ENCODE results near the gene RNF223. TPM values are rescaled to one million over a fixed set of nuclear protein-coding genes. Genes with fewer than 3 reads are reported as not detected.

Gene RNF223
- total and polyA plus RNA-seq, 2 donors from 2014 or later, result 0.28 to 2.3 TPM

DNA sequence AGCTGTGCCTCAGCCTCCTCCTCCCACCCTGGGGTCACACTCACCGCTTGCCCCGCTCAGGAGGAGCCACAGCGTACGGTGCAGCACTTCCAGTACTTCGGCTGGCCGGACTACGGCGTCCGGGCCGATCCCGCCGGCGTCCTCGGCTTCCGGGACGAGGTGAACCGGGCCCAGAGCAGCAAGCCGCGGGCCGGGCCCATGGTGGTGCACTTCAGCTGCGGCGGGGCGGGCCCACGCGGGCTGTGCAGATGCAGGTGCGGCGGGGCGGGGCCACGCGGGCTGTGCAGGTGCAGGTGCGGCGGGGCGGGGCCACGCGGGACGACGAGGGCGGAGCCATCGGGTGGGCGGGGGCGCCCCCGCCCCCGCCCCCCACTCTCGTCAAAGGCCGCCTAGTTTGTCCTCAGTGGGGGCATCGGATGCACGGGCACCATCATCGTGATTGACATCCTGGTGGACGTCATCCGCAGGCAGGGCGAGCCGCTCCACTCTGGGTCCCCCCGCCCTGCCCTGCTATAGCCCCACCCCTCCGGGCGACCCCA lies 5.5 kb downstream of the RNF223 start:
- no peak for FAIRE-seq
- DNase-seq, result peak in 4 of 5 donors; percentile 47 to 91 (median 69)
- TF ChIP-seq, protein P1, sequence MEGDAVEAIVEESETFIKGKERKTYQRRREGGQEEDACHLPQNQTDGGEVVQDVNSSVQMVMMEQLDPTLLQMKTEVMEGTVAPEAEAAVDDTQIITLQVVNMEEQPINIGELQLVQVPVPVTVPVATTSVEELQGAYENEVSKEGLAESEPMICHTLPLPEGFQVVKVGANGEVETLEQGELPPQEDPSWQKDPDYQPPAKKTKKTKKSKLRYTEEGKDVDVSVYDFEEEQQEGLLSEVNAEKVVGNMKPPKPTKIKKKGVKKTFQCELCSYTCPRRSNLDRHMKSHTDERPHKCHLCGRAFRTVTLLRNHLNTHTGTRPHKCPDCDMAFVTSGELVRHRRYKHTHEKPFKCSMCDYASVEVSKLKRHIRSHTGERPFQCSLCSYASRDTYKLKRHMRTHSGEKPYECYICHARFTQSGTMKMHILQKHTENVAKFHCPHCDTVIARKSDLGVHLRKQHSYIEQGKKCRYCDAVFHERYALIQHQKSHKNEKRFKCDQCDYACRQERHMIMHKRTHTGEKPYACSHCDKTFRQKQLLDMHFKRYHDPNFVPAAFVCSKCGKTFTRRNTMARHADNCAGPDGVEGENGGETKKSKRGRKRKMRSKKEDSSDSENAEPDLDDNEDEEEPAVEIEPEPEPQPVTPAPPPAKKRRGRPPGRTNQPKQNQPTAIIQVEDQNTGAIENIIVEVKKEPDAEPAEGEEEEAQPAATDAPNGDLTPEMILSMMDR (IDR thresholded peaks at IDR 0.05; ENCODE audit: borderline replicate concordance, extremely low read depth, insufficient read depth), result no peak
- Histone ChIP-seq H3K9ac (ENCODE audit: low read length in 3 of 3) (no peak overlapping the region), H3K4me3 (ENCODE audit: low read length in 3 of 3) (no peak overlapping the region), H3K27ac (ENCODE audit: low read depth in 2 of 2, low read length in 2 of 2) (peak overlapping the region in 1 of 2 donors; percentile 47), H3K4me1 (ENCODE audit: control insufficient read depth in 2 of 3, insufficient read depth in 2 of 3, low read depth in 1 of 3, low read length in 3 of 3) (peaks cover 0 to 7% (median 0%) of the 10 kb centered on the region in 3 donors), H3K36me3 (ENCODE audit: control insufficient read depth in 2 of 3, insufficient read depth in 3 of 3, low read length in 3 of 3) (no peaks in the 10 kb centered on the region), H3K9me3 (ENCODE audit: control insufficient read depth in 2 of 3, insufficient read depth in 1 of 3, low read length in 3 of 3) (no peaks in the 10 kb centered on the region), H3K27me3 (ENCODE audit: control insufficient read depth, insufficient read depth, low read length) (peaks cover under 1% of the 10 kb centered on the region)
- intact Hi-C loops (cut with DNase I), result no loop called here

DNA sequence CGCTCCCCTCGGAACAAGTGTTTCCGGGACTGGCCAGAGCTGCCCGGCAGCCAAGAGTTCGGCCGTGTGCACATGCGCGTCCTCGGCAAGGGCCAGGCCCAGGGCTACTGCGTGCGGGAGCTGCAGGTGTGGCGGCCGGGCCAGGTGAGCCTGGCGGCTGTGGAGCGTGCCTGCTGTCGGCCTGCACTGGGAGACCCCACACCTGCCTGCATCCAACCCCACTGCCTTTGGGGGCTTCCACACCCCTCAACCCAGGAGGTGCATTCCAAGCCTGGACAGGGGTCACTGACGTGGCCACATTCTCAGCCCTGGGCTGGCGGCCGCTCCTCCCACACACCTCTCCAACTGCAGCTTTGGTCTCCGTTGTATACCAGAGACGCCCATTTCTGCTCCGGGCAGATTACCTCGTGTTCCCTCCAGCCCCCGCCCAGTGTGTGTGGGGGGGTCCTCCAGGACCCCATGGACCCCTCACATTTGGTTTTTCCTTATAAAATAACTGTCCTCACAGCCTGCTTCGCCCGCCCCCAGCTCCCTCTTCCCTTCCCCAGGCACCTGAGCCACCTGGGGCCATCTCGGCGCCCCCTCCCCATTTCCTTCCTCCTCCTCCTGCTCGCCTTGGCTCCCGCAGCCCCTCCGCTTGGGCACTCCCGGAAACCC lies 6.1 kb downstream of the RNF223 start:
- Histone ChIP-seq H3K4me3 (ENCODE audit: low read length in 3 of 3) (no peak overlapping the region), H3K4me1 (ENCODE audit: control insufficient read depth in 2 of 3, insufficient read depth in 2 of 3, low read depth in 1 of 3, low read length in 3 of 3) (peaks cover 0 to 9% (median 0%) of the 10 kb centered on the region in 3 donors)
- FAIRE-seq, result no peak

DNA sequence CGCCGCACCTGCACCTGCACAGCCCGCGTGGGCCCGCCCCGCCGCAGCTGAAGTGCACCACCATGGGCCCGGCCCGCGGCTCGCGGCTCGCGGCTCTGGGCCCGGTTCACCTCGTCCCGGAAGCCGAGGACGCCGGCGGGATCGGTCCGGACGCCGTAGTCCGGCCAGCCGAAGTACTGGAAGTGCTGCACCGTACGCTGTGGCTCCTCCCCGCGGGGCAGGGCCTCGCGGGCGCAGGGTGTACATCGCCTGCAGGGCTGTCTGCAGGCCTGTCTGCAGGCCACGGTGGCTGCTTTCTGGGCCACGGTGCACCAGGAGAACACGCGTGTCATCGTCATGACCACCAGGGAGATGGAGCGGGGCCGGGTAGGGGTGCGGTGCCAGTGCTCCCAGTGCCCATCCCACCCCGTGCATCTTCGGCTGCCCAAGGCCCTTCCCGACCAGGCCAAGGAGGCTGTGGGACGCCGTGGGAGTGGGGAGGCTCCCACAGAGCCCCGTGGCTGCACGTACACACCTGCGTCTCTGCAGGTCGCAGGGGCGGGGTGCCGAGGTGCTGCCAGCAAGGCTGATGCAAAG lies 6.7 kb downstream of the RNF223 start:
- H3K27me3 ChIP-seq (ENCODE audit: control insufficient read depth, insufficient read depth, low read length), result peaks cover 2% of the 10 kb centered on the region
- FAIRE-seq (no peak), DNase-seq (peak in 1 of 5 donors; percentile 70)
- H3K9me3 ChIP-seq (ENCODE audit: control insufficient read depth in 2 of 3, insufficient read depth in 1 of 3, low read length in 3 of 3), result no peaks in the 10 kb centered on the region
- peak overlapping the region in 1 of 2 donors; percentile 51 for H3K27ac ChIP-seq (ENCODE audit: low read depth in 2 of 2, low read length in 2 of 2)
- H3K9ac ChIP-seq (ENCODE audit: low read length in 3 of 3), result no peak overlapping the region
- intact Hi-C loops (cut with DNase I), result no loop called here
- H3K4me3 ChIP-seq (ENCODE audit: low read length in 3 of 3), result no peak overlapping the region
- H3K4me1 ChIP-seq (ENCODE audit: control insufficient read depth in 2 of 3, insufficient read depth in 2 of 3, low read depth in 1 of 3, low read length in 3 of 3), result peaks cover 0 to 9% (median 0%) of the 10 kb centered on the region in 3 donors
- TF ChIP-seq, protein P1 (IDR thresholded peaks at IDR 0.05; ENCODE audit: borderline replicate concordance, extremely low read depth, insufficient read depth), result no peak
- no peaks in the 10 kb centered on the region for H3K36me3 ChIP-seq (ENCODE audit: control insufficient read depth in 2 of 3, insufficient read depth in 3 of 3, low read length in 3 of 3)

More for the DNA sequence above, 6.1 kb downstream of the RNF223 start:
- DNase-seq, result peak in 4 of 5 donors; percentile 22 to 77 (median 56)
- intact Hi-C loops (cut with DNase I), result no loop called here
- Histone ChIP-seq H3K9me3 (ENCODE audit: control insufficient read depth in 2 of 3, insufficient read depth in 1 of 3, low read length in 3 of 3) (no peaks in the 10 kb centered on the region), H3K27me3 (ENCODE audit: control insufficient read depth, insufficient read depth, low read length) (peaks cover 2% of the 10 kb centered on the region), H3K36me3 (ENCODE audit: control insufficient read depth in 2 of 3, insufficient read depth in 3 of 3, low read length in 3 of 3) (no peaks in the 10 kb centered on the region), H3K9ac (ENCODE audit: low read length in 3 of 3) (no peak overlapping the region), H3K27ac (ENCODE audit: low read depth in 2 of 2, low read length in 2 of 2) (peak overlapping the region; percentile 47 to 51)
- TF ChIP-seq, protein P1 (IDR thresholded peaks at IDR 0.05; ENCODE audit: borderline replicate concordance, extremely low read depth, insufficient read depth), result no peak

All from kidney (tissue), 14 donors.